ENCODE results near the gene ATP9A. TPM values are rescaled to one million over a fixed set of nuclear protein-coding genes. Genes with fewer than 3 reads are reported as not detected.

The ATP9A gene
- total RNA-seq, 4 donors from 2014 or later: 15.1 to 50.8 (median 30.0) TPM

DNA sequence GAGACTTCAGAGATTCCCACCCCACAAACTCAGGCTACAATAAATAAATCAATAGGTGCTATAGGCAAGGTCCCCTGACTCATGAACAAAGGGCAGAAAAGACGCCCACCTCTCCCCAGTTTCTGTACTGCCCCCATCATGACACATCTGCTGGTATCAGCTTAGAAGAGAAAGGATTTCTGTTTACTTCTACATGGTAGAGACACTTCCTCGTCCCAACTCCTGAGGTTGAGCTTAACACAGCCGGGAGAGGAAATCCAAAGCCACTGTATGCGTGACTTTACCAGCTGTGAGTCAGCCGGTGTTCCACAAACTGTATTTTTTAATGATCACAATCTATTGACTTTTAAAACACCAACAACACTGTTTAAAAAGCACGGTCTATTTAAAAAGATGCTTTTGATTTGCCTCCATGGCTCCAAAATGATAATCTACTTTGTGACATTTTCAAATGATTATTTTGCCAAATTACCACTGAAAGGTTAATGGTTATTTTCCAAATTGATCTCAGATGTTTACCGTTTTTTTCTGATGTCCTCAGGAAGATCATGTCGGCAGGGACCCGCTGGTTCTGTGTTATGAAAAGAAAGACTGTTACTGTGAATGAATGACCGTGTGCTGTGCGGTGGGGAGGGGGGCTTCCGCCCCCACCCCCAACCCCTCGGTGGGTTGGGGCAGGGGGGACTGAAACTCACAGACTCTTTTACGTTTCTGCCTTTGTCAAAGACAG is 72.5 kb downstream of the ATP9A start:
- H3K4me3 ChIP-seq: no peak overlapping the region
- TF ChIP-seq, protein P1, sequence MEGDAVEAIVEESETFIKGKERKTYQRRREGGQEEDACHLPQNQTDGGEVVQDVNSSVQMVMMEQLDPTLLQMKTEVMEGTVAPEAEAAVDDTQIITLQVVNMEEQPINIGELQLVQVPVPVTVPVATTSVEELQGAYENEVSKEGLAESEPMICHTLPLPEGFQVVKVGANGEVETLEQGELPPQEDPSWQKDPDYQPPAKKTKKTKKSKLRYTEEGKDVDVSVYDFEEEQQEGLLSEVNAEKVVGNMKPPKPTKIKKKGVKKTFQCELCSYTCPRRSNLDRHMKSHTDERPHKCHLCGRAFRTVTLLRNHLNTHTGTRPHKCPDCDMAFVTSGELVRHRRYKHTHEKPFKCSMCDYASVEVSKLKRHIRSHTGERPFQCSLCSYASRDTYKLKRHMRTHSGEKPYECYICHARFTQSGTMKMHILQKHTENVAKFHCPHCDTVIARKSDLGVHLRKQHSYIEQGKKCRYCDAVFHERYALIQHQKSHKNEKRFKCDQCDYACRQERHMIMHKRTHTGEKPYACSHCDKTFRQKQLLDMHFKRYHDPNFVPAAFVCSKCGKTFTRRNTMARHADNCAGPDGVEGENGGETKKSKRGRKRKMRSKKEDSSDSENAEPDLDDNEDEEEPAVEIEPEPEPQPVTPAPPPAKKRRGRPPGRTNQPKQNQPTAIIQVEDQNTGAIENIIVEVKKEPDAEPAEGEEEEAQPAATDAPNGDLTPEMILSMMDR (IDR thresholded peaks at IDR 0.05): no peak
- no peak for TF ChIP-seq POLR2A (IDR thresholded peaks at IDR 0.05)
- intact Hi-C loops (cut with DNase I; ENCODE audit: low total_unique reads): no loop called here
- H3K4me1 ChIP-seq: no peaks in the 10 kb centered on the region
- H3K27me3 ChIP-seq: no peaks in the 10 kb centered on the region
- DNase-seq: no peak
- no peaks in the 10 kb centered on the region for H3K9me3 ChIP-seq
- no peak overlapping the region for H3K27ac ChIP-seq
- no peaks in the 10 kb centered on the region for H3K36me3 ChIP-seq

DNA sequence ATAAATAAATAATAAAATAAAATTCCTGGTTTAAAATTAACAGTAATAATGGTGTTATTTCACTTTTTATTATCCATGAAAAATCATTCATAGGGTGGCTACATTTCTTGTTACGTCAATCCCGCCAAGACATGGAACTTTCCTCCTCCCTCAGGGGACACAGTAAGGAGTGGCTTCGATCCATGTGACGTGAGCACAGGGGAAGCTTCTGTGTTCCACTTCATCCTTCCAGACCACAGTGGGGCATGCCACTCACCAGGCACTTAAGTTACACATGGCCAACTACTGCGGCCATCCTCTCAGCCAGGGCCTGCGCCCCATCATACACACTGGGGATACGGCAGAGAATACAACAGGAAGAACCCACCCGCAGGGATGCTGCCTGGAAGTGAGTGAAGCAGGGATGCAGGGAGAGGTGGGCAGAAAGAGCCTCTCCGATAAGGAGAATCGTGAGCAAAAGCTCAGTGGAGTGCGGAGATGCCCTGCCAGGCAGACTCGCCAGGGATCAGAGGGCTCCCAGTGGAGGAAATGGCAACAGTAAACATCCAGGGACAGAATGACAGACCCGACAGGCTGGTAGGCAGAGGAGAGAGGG is 75.3 kb downstream of the ATP9A start:
- TF ChIP-seq, protein P1 (IDR thresholded peaks at IDR 0.05): no peak
- TF ChIP-seq POLR2A (IDR thresholded peaks at IDR 0.05): no peak
- no peaks in the 10 kb centered on the region for H3K4me1 ChIP-seq
- no peaks in the 10 kb centered on the region for H3K27me3 ChIP-seq
- H3K36me3 ChIP-seq: no peaks in the 10 kb centered on the region
- no peak for DNase-seq
- intact Hi-C loops (cut with DNase I; ENCODE audit: low total_unique reads): no loop called here
- no peak overlapping the region for H3K4me3 ChIP-seq
- no peaks in the 10 kb centered on the region for H3K9me3 ChIP-seq
- H3K27ac ChIP-seq: no peak overlapping the region

DNA sequence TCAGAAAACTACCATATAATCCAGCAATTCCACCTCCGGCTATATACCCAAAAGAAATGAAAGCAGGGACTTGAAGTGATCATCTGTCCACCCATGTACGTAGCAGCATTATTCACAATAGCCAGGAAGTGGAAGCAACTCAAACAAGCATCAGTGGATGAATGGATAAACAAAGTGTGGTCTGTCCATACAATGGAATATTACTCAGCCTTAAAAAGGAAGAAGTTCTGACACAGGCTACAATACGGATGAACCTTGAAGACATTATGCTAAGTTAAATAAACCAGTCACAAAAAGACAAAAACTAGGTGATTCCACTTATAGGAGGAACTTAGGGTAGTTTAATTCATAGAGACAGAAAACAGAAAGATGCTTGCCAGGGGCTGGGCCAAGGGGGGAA is 76.5 kb downstream of the ATP9A start:
- H3K27me3 ChIP-seq: no peaks in the 10 kb centered on the region
- DNase-seq: no peak
- H3K4me1 ChIP-seq: no peaks in the 10 kb centered on the region
- no peak overlapping the region for H3K4me3 ChIP-seq
- H3K27ac ChIP-seq: no peak overlapping the region
- intact Hi-C loops (cut with DNase I; ENCODE audit: low total_unique reads): no loop called here
- no peaks in the 10 kb centered on the region for H3K36me3 ChIP-seq
- no peaks in the 10 kb centered on the region for H3K9me3 ChIP-seq
- no peak for TF ChIP-seq POLR2A (IDR thresholded peaks at IDR 0.05)
- TF ChIP-seq, protein P1 (IDR thresholded peaks at IDR 0.05): no peak

DNA sequence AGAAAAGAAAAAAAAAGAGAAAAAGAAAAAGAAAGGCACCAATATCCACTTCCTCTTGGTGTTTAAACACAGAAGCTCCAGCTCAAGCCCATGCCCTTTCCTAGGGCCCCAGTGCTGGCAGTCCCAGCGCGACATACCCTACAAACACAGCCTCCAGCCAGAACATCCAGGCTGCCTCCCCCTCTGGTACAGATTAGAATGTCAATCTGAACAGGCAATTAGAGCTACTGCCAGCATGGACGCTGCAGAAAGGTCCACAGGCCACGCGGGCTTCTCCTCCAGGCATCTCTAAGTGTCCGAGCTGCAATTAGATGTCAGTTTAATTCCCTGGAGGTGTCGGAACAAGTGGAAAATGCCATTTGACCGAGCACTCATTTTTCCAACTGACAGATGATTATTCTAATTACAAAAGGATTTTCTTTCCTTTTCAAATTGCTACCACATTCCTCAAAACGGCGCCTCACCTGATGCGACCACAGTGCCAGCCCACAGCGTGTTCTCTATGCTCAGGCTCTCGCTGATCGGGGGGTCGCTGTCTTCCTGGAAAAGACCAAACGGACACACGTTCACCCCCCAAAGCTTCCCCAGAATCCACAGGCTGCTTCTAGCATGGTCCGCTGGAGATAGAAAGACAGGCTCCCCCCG is 79.5 kb downstream of the ATP9A start:
- Histone ChIP-seq H3K4me1 (no peaks in the 10 kb centered on the region), H3K27ac (no peak overlapping the region), H3K27me3 (no peaks in the 10 kb centered on the region), H3K4me3 (no peak overlapping the region), H3K9me3 (no peaks in the 10 kb centered on the region), H3K36me3 (no peaks in the 10 kb centered on the region)
- intact Hi-C loops (cut with DNase I; ENCODE audit: low total_unique reads): no loop called here
- no peak for DNase-seq
- TF ChIP-seq, protein P1 (IDR thresholded peaks at IDR 0.05): no peak
- TF ChIP-seq POLR2A (IDR thresholded peaks at IDR 0.05): no peak

DNA sequence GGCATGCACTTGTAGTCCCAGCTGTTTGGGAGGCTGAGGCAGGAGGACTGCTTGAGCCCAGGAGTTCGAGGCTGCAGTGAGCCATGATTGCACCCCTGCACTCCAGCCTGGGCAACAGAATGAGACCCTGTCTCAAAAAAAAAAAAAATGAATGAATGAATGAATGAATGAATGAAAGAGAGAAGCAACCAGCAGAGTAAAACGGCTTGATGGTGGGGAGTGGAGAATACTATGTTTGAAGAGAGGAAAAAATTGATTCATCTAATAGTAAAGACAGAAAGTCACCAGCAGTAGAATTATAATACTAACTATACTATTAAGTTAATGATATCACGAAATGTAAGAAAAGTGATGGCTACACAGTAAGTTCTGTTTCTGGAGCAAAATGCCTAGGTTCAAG is 80.6 kb downstream of the ATP9A start:
- Histone ChIP-seq H3K27ac (no peak overlapping the region), H3K36me3 (no peaks in the 10 kb centered on the region), H3K27me3 (no peaks in the 10 kb centered on the region), H3K4me1 (no peaks in the 10 kb centered on the region), H3K4me3 (no peak overlapping the region), H3K9me3 (no peaks in the 10 kb centered on the region)
- no peak for DNase-seq
- intact Hi-C loops (cut with DNase I; ENCODE audit: low total_unique reads): no loop called here
- TF ChIP-seq POLR2A (IDR thresholded peaks at IDR 0.05): no peak
